ENCODE results near the gene USP31. TPM values are rescaled to one million over a fixed set of nuclear protein-coding genes. Genes with fewer than 3 reads are reported as not detected.

The USP31 gene
- total and polyA plus RNA-seq, 10 donors = 0.52 to 9.0 (median 5.5) TPM

DNA sequence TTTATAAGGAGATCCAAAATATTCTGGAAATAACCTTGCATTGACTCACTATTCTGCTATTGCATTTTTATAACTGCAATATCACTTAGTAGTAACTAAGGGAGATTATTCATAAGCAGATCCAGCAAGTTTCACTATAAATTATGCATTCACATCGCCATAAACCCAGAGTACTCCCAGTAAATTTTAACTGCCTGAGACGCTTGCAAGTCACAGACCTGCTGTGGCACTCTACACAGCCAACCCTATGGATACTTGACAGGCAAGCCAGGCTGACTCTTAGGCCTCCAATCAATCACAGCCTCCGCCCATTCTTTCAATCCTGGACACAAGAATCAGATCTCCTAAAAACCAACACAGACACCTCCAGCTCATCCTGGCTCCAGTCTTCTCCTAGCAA, 28.2 kb downstream of the USP31 start:
- Histone ChIP-seq H3K27ac (peak overlapping the region in 1 of 8 donors; percentile 3), H3K9me3 (no peaks in the 10 kb centered on the region), H3K36me3 (no peaks in the 10 kb centered on the region), H3K27me3 (replicated peaks in 1 of 7) (no peaks in the 10 kb centered on the region), H3K4me3 (no peak overlapping the region), H3K4me1 (peaks cover 0 to 13% (median 6%) of the 10 kb centered on the region in 6 donors)
- intact Hi-C loops (cut with DNase I; ENCODE audit: low total_unique reads) = no loop called here
- 85 to 95% (median 93%) methylated on average over 3 of the region's 3 CpGs for WGBS, 5 donors
- TF ChIP-seq, protein P1, sequence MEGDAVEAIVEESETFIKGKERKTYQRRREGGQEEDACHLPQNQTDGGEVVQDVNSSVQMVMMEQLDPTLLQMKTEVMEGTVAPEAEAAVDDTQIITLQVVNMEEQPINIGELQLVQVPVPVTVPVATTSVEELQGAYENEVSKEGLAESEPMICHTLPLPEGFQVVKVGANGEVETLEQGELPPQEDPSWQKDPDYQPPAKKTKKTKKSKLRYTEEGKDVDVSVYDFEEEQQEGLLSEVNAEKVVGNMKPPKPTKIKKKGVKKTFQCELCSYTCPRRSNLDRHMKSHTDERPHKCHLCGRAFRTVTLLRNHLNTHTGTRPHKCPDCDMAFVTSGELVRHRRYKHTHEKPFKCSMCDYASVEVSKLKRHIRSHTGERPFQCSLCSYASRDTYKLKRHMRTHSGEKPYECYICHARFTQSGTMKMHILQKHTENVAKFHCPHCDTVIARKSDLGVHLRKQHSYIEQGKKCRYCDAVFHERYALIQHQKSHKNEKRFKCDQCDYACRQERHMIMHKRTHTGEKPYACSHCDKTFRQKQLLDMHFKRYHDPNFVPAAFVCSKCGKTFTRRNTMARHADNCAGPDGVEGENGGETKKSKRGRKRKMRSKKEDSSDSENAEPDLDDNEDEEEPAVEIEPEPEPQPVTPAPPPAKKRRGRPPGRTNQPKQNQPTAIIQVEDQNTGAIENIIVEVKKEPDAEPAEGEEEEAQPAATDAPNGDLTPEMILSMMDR (IDR thresholded peaks at IDR 0.05 in 8 of 11, conservative IDR thresholded peaks at IDR 0.05 in 3 of 11) = no peak
- TF ChIP-seq POLR2A (IDR thresholded peaks at IDR 0.05) (no peak), POLR2AphosphoS5 (IDR thresholded peaks at IDR 0.05) (no peak)
- no peak for DNase-seq

DNA sequence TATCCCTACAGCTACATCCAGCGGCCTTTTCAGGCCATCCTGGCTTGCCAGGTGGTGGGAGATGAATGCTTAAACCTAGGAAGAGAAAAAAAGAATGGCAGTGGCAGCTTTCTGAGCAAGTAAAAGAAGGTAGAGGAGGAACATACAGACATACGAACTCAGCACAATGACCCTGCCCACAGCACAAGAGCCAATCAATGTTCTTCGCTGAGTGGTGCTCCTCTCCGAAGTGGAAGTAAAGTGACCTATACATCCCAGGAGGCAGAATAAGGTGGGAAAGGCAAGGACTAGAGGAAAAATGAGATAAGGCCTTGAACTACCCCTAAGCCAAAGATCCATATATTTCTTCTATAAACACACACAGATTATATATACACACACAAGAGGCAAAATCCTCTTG, 28.7 kb downstream of the USP31 start:
- Histone ChIP-seq H3K4me1 (peaks cover 0 to 9% (median 4%) of the 10 kb centered on the region in 6 donors), H3K4me3 (no peak overlapping the region), H3K27me3 (replicated peaks in 1 of 7) (no peaks in the 10 kb centered on the region), H3K9me3 (no peaks in the 10 kb centered on the region), H3K36me3 (no peaks in the 10 kb centered on the region), H3K27ac (peak overlapping the region in 2 of 8 donors; percentile 3 to 46)
- no peak for DNase-seq
- WGBS, 5 donors = 90 to 98% (median 91%) methylated on average over 4 of the region's 4 CpGs
- TF ChIP-seq POLR2AphosphoS5 (IDR thresholded peaks at IDR 0.05) = no peak
- no peak for TF ChIP-seq POLR2A (IDR thresholded peaks at IDR 0.05)
- TF ChIP-seq, protein P1 (IDR thresholded peaks at IDR 0.05 in 8 of 11, conservative IDR thresholded peaks at IDR 0.05 in 3 of 11) = no peak
- intact Hi-C loops (cut with DNase I; ENCODE audit: low total_unique reads) = no loop called here

DNA sequence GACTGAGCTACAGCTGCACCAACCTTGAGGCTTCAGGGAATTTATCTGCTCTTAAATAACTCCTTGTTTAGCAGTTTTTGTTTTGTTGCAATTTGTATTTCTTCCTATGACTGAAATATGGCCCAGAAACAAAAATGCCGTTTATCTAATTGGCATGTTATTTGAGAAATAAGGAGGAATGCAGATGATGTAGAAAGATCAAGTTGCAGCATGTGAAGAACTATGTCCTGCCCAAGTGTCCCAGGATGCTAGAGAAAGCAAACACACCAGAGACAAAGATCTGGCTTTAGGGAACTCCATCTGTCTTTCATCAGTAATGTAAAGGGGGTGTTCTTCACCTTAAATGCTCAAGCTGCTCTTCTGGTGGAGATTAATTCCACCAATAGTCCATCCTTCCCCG, 29.7 kb downstream of the USP31 start:
- H3K4me3 ChIP-seq = no peak overlapping the region
- WGBS, 5 donors = 72 to 87% (median 79%) methylated on average over 2 of the region's 2 CpGs
- peaks cover 0 to 3% (median 0%) of the 10 kb centered on the region in 6 donors for H3K4me1 ChIP-seq
- peak overlapping the region in 3 of 8 donors; percentile 1 to 46 (median 16) for H3K27ac ChIP-seq
- DNase-seq = no peak
- no peaks in the 10 kb centered on the region for H3K27me3 ChIP-seq (replicated peaks in 1 of 7)
- intact Hi-C loops (cut with DNase I; ENCODE audit: low total_unique reads) = no loop called here
- H3K9me3 ChIP-seq = no peaks in the 10 kb centered on the region
- TF ChIP-seq POLR2A (IDR thresholded peaks at IDR 0.05) = no peak
- TF ChIP-seq, protein P1 (IDR thresholded peaks at IDR 0.05 in 8 of 11, conservative IDR thresholded peaks at IDR 0.05 in 3 of 11) = no peak
- no peak for TF ChIP-seq POLR2AphosphoS5 (IDR thresholded peaks at IDR 0.05)
- no peaks in the 10 kb centered on the region for H3K36me3 ChIP-seq

DNA sequence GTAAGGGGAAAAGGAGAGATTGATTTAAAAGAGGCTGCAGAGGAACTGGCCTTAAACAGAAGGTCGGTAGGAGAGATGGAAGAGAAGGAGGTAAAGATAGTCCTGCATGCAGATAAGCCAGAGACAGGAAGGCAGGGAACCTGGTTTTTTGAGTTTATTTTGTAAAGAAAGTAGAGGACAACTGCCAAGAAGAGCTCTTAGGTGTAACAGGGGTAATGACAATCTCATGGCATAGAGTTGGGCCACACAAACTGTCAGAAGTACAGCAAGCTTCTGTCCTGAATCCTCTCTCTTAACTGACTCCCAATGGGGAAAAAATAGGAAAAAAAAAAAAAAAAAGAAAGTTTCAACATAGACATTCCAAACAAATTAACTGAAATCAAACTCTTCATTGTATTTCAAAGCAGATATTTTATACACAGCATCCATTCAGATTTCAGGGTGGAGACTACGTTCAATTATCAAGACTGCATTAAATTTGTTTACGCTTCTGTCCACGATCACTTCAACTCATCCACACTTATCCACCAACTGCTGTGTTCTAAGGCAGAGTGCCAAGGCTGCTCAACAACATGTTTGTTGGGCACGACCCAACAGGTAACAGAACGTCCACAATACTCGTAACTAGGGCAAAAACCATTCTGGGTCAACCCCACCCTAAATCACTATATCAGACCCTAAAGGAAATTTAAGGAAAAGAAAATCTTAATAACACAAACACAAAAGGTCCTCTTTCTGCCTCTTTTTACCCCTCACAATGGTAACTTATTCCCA, 34.9 kb downstream of the USP31 start:
- H3K27ac ChIP-seq = no peak overlapping the region
- DNase-seq = no peak
- H3K27me3 ChIP-seq (replicated peaks in 1 of 7) = no peaks in the 10 kb centered on the region
- H3K9me3 ChIP-seq = no peaks in the 10 kb centered on the region
- no peaks in the 10 kb centered on the region for H3K4me1 ChIP-seq
- H3K4me3 ChIP-seq = no peak overlapping the region
- no peaks in the 10 kb centered on the region for H3K36me3 ChIP-seq
- TF ChIP-seq POLR2AphosphoS5 (IDR thresholded peaks at IDR 0.05) (no peak), POLR2A (IDR thresholded peaks at IDR 0.05) (no peak)
- TF ChIP-seq, protein P1 (IDR thresholded peaks at IDR 0.05 in 8 of 11, conservative IDR thresholded peaks at IDR 0.05 in 3 of 11) = no peak
- intact Hi-C loops (cut with DNase I; ENCODE audit: low total_unique reads) = no loop called here
- WGBS, 5 donors = 85 to 93% (median 88%) methylated on average over 7 of the region's 7 CpGs
